GM19397 (cell line): ENCODE results near the gene CMA1.
"Not testable (repeated sequence)": the region's sequence is repeated elsewhere in the genome, so short reads cannot be mapped to it uniquely, and the experiment has no call there.

Source experiments
- ATAC-seq: cut with Tn5 transposase; IDR thresholded peaks from one replicate; pipeline ENCODE4 v1.9.1; 2021; ENCODE audit warnings: mild to moderate bottlenecking, moderate library complexity; ENCODE audit not compliant: unreplicated experiment

The CMA1 gene

DNA sequence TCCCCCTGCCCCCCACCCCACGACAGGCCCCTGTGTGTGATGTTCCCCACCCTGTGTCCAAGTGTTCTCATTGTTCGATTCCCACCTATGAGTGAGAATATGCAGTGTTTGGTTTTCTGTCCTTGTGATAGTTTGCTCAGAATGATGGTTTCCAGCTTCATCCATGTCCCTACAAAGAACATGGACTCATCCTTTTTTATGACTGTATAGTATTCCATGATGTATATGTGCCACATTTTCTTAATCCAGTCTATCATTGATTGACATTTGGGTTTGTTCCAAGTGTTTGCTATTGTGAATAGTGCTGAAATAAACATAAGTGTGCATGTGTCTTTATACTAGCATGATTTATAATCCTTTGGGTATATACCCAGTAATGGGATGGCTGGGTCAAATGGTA, 37.6 kb downstream of the CMA1 start:
- ATAC-seq, result not testable (repeated sequence)

- ATAC-seq, result no peak
These were observed 42.3 kb downstream of the CMA1 start for GRCh38 chr14:24465805-24466204.

DNA sequence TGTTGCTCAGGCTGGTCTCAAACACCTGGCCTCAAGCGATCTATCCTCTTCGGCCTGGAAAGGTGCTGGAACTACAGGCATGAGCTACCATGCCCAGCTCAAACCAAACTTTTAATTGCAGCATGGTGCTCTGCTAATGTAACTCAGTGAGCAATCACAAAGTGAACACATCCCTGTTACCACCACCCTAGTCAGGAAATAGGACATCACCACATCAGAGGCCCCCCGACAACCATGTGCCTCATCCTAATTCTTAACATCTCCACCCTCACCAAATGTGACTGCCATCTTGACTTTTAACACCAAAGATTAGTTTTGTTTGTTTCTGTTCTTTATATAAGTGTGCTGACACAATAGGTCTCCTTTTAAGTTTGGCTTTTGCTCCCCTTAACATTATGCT, 42.7 kb downstream of the CMA1 start:
- no peak for ATAC-seq

DNA sequence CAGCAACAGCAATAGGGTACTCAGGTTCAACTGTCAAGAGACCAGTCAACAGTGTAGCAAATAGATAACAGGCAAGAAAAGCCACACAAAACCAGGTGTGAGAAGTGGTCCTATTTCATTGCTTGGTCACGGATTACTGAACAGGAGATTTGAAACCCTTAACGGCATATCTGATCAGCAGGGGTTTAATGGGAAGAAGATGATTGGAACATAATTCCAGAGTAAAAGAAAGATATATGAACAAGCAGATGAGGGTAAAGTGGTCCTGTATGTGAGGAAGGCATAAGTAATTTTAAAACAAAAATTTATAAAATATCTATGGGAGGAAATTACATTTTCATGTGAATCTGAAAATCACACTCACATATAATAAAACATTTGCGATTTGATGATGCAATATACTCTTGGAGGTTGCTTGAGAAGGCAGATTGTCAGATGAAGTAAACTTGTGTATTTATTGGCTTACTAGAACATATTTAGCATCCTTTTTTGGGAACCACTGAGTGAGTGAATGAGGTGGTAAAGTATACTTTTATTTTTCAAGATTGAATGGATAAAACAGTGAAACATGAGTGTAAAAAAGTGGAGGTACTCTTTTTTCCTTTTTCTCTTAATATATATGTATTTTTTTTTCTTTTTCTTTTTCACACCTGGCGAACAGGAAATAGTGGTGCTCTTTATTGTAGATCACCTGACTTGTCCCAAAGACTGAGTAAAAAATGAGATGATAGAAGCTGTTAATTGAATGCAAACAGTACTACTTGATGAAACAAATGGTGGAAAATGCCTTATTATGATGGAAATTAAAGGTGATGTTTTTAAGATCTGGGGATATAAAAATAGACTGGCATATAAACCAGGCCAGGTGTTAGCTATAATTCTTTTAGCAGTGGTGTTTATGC, 43.9 kb downstream of the CMA1 start:
- no peak for ATAC-seq

DNA sequence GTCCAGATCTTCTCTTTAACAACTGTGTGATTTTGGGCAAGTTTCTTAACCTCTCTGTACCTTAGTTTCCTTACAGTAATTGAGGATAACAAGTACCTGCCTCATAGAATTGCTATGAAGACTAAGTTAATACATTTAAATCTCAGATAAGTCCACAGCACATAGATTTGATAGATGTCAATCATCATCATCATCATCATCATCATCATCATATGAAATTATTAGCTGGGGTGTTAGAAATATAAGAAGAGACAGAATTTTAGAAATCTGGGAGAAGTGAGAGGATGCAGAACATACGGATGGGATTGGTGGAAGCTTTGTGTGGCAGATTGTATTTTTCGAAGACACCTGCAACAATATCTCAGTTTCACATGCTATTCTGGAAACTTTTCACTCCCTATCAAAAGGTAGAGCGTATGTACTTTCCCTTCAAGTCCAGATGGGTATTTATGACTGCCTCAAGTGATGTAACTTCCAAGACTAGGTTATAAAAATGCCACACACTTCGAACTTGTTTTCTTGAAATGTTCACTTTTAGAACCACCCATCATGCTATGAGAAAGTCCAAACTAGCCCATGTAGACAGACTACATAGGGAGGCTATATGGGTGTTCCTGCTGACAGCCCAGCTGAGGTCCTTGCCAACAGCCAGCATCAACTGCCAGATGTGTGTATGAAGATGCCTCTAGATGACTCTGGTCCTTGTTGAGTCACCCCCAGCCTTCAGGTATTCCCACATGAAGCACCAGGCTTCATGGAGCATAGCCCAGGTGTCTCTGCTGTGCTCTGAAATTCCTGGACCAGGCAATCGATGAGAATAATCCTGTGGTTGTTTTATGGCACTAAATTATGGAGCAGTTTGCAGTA, 44.8 kb downstream of the CMA1 start:
- ATAC-seq, result no peak

DNA sequence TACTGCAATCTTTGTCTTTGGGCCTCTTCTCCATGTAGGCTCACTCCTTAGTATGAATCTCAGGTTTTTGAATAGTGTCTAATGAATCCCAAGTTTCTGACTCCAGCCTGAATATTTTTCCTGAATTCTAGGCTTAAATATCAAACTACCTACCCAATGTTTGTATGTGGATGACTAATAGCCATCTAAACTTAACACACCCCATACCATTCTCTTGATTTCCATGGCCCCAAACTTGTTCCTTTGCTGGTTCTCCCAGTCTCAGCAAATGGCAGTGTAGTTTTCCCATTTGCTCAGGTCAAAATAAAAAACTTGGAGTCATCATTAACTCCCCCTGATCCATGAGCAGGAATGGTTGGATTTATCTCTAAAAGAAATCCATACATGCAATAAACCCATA, 46.7 kb downstream of the CMA1 start:
- ATAC-seq, result no peak

DNA sequence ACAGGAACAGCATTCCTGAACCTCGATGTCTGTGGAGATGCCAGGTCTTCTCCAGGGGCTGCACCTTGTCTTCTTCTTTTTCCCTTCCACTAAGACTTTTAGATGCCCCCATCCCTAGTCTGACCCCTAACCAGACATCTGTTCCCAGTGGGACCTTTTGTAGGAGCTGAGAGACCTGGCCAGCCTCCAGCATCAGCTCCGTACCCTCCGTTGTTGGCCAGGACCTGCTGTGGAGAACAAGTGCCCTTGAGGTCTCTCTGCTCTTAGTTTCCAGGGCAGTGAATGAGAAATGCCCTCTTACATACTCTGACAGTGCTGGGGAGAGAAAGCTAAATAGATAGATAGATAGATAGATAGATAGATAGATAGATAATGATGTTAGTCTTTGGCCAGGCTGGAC, 48.7 kb downstream of the CMA1 start:
- no peak for ATAC-seq

DNA sequence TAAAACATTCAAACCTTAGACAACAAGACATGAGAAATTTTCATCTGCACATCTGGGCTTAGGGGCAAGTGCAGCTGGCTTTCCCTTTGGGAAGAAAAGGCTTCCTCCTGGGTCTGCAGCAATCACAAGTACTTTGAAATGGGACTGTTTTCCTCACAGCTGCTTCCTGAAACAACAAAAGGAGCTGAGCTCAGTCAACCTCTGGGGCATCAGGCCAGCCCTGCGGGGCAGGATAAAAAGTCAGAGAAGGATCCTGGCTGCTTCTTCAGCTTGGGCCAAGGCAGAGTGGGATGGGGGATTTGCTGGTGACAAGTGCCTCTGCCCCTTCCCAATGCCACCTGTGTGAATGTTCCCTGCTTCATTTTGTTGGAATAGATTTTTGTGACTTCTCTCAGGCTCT, 49.3 kb downstream of the CMA1 start:
- ATAC-seq, result no peak

- no peak for ATAC-seq
These were observed 51.1 kb downstream of the CMA1 start for GRCh38 chr14:24456980-24457379.
